Natural killer cell (primary cell): ENCODE measurements around the gene GALNT5. TPM values are rescaled to one million over a fixed set of nuclear protein-coding genes. Genes with fewer than 3 reads are reported as not detected.

ENCODE experiments used
- ATAC-seq, 3 donors: fragments of 150-1000 bp in 2 of 3; fragments of 200-7000 bp in 1 of 3; cut with Tn5 transposase; 1 replicate in 1 of 3; 2 replicates in 2 of 3; pipeline ENCODE4 v1.10.0; 2021; ENCODE audit warnings: mild to moderate bottlenecking in 2 of 3, moderate library complexity in 2 of 3
- DNase-seq, 2 donors: peaks; one replicate each; pipeline versions ENCODE4 v3.0.0 to v3.0.0-alpha.2; 2013 to 2021; ENCODE audit warnings: mixed read lengths in 1 of 2
- H3K27ac ChIP-seq: one replicate; pipeline ENCODE4 v1.5.1; 2013; ENCODE audit warnings: mild to moderate bottlenecking, low read length
- H3K27me3 ChIP-seq: one replicate; pipeline ENCODE4 v1.6.1; 2013; ENCODE audit warnings: low read length; ENCODE audit not compliant: control insufficient read depth, insufficient read depth
- H3K36me3 ChIP-seq: one replicate; pipeline ENCODE4 v1.6.1; 2013; ENCODE audit warnings: low read length; ENCODE audit not compliant: control insufficient read depth, insufficient read depth
- H3K4me1 ChIP-seq: one replicate; pipeline ENCODE4 v1.6.1; 2013; ENCODE audit warnings: low read length; ENCODE audit not compliant: control insufficient read depth, insufficient read depth
- H3K4me3 ChIP-seq: one replicate; pipeline ENCODE4 v1.5.1; 2013; ENCODE audit warnings: low read length
- H3K9me3 ChIP-seq: one replicate; pipeline ENCODE4 v1.6.1; 2013; ENCODE audit warnings: low read length; ENCODE audit not compliant: control insufficient read depth, insufficient read depth
- H3K27ac Mint-ChIP-seq, 2 donors: one replicate each; pipeline ENCODE4 v1.8.0; 2022; ENCODE audit warnings: mild to moderate bottlenecking in 2 of 2, mixed read lengths in 2 of 2, moderate library complexity in 1 of 2
- H3K27me3 Mint-ChIP-seq, 2 donors: one replicate each; pipeline ENCODE4 v1.8.0; 2022; ENCODE audit warnings: low read depth in 2 of 2, mixed read lengths in 2 of 2
- H3K36me3 Mint-ChIP-seq: one replicate; pipeline ENCODE4 v1.8.0; 2022; ENCODE audit warnings: mixed read lengths
- H3K4me1 Mint-ChIP-seq, 2 donors: one replicate each; pipeline ENCODE4 v1.8.0; 2022; ENCODE audit warnings: mixed read lengths in 2 of 2
- H3K4me3 Mint-ChIP-seq: one replicate; pipeline ENCODE4 v1.8.0; 2022; ENCODE audit warnings: mild to moderate bottlenecking, moderate library complexity, mixed read lengths
- H3K9me3 Mint-ChIP-seq, 2 donors: one replicate each; pipeline ENCODE4 v1.8.0; 2022; ENCODE audit warnings: mixed read lengths in 2 of 2
- WGBS: methylation state at CpG from one replicate; pipeline ENCODE4 v1.1.7; 2013; ENCODE audit warnings: missing lambda C conversion rate; ENCODE audit not compliant: insufficient coverage; 5-methylcytosine and 5-hydroxymethylcytosine counted together
- intact Hi-C: fragments of 100-400 bp; cut with micrococcal nuclease; formaldehyde crosslinking; loops from one replicate; pipeline ENCODE4 v1.14.2; 2022
- total RNA-seq, 4 donors: library from RNA; stranded (reverse); fragments of 120-200 nt in 1 of 4; gene quantifications; one replicate each; pipeline versions ENCODE4 v1.2.3 to v1.2.4, GENCODE V29; 2013 to 2022
- TF ChIP-seq, protein P1 (sequence below): fragments of 200-600 bp; IDR thresholded peaks from one replicate; pipeline ENCODE4 v1.8.0; 2022; ENCODE audit warnings: antibody characterized with exemption

GALNT5 gene
- total RNA-seq, 3 donors from 2014 or later (not counting 1 experiment from before 2014, with no cell fraction given): not detected

DNA sequence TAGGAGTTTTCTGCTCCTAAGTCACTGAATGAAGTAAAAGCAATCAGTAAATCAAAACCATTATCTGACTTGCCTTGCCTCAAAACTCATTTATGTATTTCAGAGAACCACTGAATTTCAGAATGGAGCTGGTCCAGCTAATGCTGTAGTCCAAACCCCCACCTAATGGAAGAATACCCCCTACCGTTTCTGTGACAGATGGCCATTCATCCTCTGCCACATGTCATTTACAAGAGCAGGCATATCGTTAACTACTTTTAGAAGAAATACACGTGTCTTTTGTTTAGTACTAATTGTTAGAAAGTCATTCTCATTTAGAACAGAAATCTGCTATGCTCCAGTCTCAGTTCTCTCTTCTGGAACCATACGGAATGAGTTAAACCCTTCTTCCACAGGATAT is 12.8 kb upstream of the GALNT5 start:
- 96% methylated on average over 2 of the region's 4 CpGs for WGBS
- H3K4me3 Mint-ChIP-seq: no peak overlapping the region
- H3K36me3 Mint-ChIP-seq: no peaks in the 10 kb centered on the region
- H3K27me3 ChIP-seq: no peaks in the 10 kb centered on the region
- H3K27me3 Mint-ChIP-seq: peaks cover 0 to 13% of the 10 kb centered on the region in 2 donors
- no peaks in the 10 kb centered on the region for H3K9me3 ChIP-seq
- DNase-seq (no peak), ATAC-seq (no peak)
- TF ChIP-seq, protein P1, sequence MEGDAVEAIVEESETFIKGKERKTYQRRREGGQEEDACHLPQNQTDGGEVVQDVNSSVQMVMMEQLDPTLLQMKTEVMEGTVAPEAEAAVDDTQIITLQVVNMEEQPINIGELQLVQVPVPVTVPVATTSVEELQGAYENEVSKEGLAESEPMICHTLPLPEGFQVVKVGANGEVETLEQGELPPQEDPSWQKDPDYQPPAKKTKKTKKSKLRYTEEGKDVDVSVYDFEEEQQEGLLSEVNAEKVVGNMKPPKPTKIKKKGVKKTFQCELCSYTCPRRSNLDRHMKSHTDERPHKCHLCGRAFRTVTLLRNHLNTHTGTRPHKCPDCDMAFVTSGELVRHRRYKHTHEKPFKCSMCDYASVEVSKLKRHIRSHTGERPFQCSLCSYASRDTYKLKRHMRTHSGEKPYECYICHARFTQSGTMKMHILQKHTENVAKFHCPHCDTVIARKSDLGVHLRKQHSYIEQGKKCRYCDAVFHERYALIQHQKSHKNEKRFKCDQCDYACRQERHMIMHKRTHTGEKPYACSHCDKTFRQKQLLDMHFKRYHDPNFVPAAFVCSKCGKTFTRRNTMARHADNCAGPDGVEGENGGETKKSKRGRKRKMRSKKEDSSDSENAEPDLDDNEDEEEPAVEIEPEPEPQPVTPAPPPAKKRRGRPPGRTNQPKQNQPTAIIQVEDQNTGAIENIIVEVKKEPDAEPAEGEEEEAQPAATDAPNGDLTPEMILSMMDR: no peak
- no peak overlapping the region for H3K27ac Mint-ChIP-seq
- no peak overlapping the region for H3K27ac ChIP-seq
- H3K36me3 ChIP-seq: no peaks in the 10 kb centered on the region
- no peak overlapping the region for H3K4me3 ChIP-seq
- no peaks in the 10 kb centered on the region for H3K4me1 Mint-ChIP-seq
- no peaks in the 10 kb centered on the region for H3K9me3 Mint-ChIP-seq
- intact Hi-C loops: no loop called here
- no peaks in the 10 kb centered on the region for H3K4me1 ChIP-seq

GRCh38 chr2:157245144-157245840 is 12.2 kb upstream of the GALNT5 start:
- intact Hi-C loops: no loop called here
- Histone ChIP-seq H3K4me1 (no peaks in the 10 kb centered on the region), H3K9me3 (no peaks in the 10 kb centered on the region)

DNA sequence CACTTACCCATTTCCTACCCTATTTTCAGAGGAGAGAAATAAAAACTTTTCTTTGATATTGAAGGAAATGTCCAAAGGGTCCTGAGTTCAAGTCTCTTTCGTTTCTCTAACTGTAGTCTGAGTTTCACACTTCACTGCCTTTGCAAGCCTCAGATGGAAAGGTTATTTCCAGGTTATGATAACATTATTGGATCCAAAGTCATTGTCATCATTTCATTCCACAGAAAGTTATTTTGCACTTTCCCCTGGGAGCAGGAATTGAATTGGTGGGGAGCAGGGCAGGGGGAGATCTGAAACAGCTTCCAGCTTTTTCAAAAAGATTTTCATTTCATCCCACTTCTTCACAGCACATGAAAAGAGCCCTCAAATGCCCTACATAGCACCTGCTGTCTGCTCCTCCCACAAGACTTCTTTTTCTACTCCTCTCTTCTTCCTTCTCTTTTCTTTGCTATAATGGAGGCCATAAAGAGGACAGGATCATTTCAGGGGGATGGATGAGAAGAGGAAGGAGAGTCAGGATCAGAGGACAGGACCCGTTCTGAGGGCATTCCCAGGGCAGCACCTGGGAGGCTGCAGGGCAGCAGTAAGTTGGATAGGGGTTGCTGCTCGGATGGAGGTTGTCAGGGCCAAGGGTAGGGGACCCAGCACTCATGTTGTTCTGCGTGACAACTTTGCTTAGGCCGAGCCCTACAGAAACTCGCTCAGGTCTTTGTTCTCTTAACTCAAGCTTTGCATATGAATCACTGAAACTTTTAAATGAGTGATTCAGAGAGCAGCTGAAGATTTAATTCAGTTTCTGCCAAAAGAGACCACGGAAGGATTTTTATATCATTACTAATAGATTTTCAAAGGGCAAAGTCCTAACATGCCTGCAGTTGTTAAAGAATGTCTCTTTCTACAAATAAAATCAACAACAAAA is 11.4 kb upstream of the GALNT5 start:
- H3K27me3 ChIP-seq: no peaks in the 10 kb centered on the region
- H3K9me3 ChIP-seq: no peaks in the 10 kb centered on the region
- TF ChIP-seq, protein P1: no peak
- Mint-ChIP-seq H3K4me3 (no peak overlapping the region), H3K27me3 (peaks cover 0 to 13% of the 10 kb centered on the region in 2 donors), H3K27ac (no peak overlapping the region), H3K4me1 (no peaks in the 10 kb centered on the region), H3K9me3 (no peaks in the 10 kb centered on the region), H3K36me3 (no peaks in the 10 kb centered on the region)
- H3K36me3 ChIP-seq: no peaks in the 10 kb centered on the region
- 75% methylated on average over 7 of the region's 7 CpGs for WGBS
- intact Hi-C loops: no loop called here
- no peak overlapping the region for H3K27ac ChIP-seq
- no peak overlapping the region for H3K4me3 ChIP-seq
- DNase-seq (no peak), ATAC-seq (no peak)
- H3K4me1 ChIP-seq: no peaks in the 10 kb centered on the region

More at GRCh38 chr2:157245144-157245840, 12.2 kb upstream of the GALNT5 start:
- Histone ChIP-seq H3K4me3 (no peak overlapping the region), H3K36me3 (no peaks in the 10 kb centered on the region), H3K27me3 (no peaks in the 10 kb centered on the region), H3K27ac (no peak overlapping the region)
- H3K36me3 Mint-ChIP-seq: no peaks in the 10 kb centered on the region
- TF ChIP-seq, protein P1: no peak
- WGBS: 51% methylated on average over 2 of the region's 4 CpGs
- no peak for DNase-seq
- ATAC-seq: no peak
- no peak overlapping the region for H3K27ac Mint-ChIP-seq
- H3K9me3 Mint-ChIP-seq: no peaks in the 10 kb centered on the region
- H3K4me1 Mint-ChIP-seq: no peaks in the 10 kb centered on the region
- H3K27me3 Mint-ChIP-seq: peaks cover 0 to 13% of the 10 kb centered on the region in 2 donors
- H3K4me3 Mint-ChIP-seq: no peak overlapping the region
